HEK293 (cell line): ENCODE measurements around the gene INPP4B.

ENCODE experiments used
- CTCF ChIA-PET: fragments of 350-600 bp; formaldehyde crosslinking; extraction: SDS; loops from one replicate; lab custom pipeline; 2021; ENCODE audit warnings: antibody characterized with exemption; lab: Yijun Ruan, JAX
- POLR2A ChIA-PET: fragments of 300-600 bp; formaldehyde crosslinking; extraction: SDS; loops from one replicate; lab custom pipeline; 2020; ENCODE audit warnings: antibody characterized with exemption, inconsistent platforms; lab: Yijun Ruan, JAX
- H3K27ac ChIP-seq: fragments of 200-500 bp; sonication (Bioruptor generic); 2 replicates; pipeline ENCODE4 v1.5.1; 2014; ENCODE audit warnings: low read depth, low read length, control low read depth, inconsistent platforms; ENCODE audit errors: extremely low read depth
- H3K36me3 ChIP-seq, 2 experiments: fragments of 200-500 bp in 1 of 2; sonication (Bioruptor generic) in 1 of 2; 1 replicate in 1 of 2; 2 replicates in 1 of 2; pipeline ENCODE4 v1.5.1; 2014 to 2017; ENCODE audit warnings: inconsistent platforms in 2 of 2, low read length in 2 of 2; ENCODE audit not compliant: control insufficient read depth in 2 of 2, insufficient read depth in 1 of 2
- H3K4me1 ChIP-seq: fragments of 200-500 bp; sonication (Bioruptor generic); 2 replicates; pipeline ENCODE4 v1.5.1; 2014; ENCODE audit warnings: mild to moderate bottlenecking, low read length, inconsistent platforms; ENCODE audit not compliant: control insufficient read depth, insufficient read depth
- H3K4me3 ChIP-seq: 2 replicates; pipeline ENCODE4 v1.5.1; 2011; ENCODE audit warnings: low read depth, mild to moderate bottlenecking, control low read depth, low read length, moderate library complexity
- H3K9me3 ChIP-seq: fragments of 200-500 bp; sonication (Bioruptor generic); 2 replicates; pipeline ENCODE4 v1.5.1; 2014; ENCODE audit warnings: low read depth, low read length, inconsistent platforms; ENCODE audit not compliant: control insufficient read depth, insufficient read depth
- HIC1 ChIP-seq: fragments of 450-650 bp; formaldehyde crosslinking; IDR thresholded peaks from 2 replicates; pipeline ENCODE4 v1.5.1; 2016; ENCODE audit warnings: missing biosample characterization, missing genetic modification characterization
- SP7 ChIP-seq: fragments of 450-650 bp; formaldehyde crosslinking; IDR thresholded peaks from 2 replicates; pipeline ENCODE4 v1.5.1; 2016; ENCODE audit warnings: missing biosample characterization, missing genetic modification characterization
- TRIM28 ChIP-seq: IDR thresholded peaks from 2 replicates; pipeline ENCODE4 v1.6.1; 2011; ENCODE audit warnings: low read length, control low read depth, borderline replicate concordance
- YY2 ChIP-seq: fragments of 450-650 bp; formaldehyde crosslinking; IDR thresholded peaks from 2 replicates; pipeline ENCODE4 v1.5.1; 2016; ENCODE audit warnings: missing biosample characterization, missing genetic modification characterization
- ZBTB1 ChIP-seq: fragments of 450-650 bp; formaldehyde crosslinking; IDR thresholded peaks from 2 replicates; pipeline ENCODE4 v1.5.1; 2016; ENCODE audit warnings: missing biosample characterization, missing genetic modification characterization
- ZNF121 ChIP-seq: fragments of 450-650 bp; formaldehyde crosslinking; IDR thresholded peaks from 2 replicates; pipeline ENCODE4 v1.5.1; 2016; ENCODE audit warnings: missing biosample characterization, missing genetic modification characterization
- ZNF138 ChIP-seq: fragments of 450-650 bp; formaldehyde crosslinking; IDR thresholded peaks from 2 replicates; pipeline ENCODE4 v1.5.1; 2016; ENCODE audit warnings: missing biosample characterization, missing genetic modification characterization, borderline replicate concordance
- ZNF211 ChIP-seq: fragments of 450-650 bp; formaldehyde crosslinking; IDR thresholded peaks from 2 replicates; pipeline ENCODE4 v1.5.1; 2016; ENCODE audit warnings: low read depth, missing biosample characterization, missing genetic modification characterization
- ZNF221 ChIP-seq: fragments of 450-650 bp; formaldehyde crosslinking; IDR thresholded peaks from 2 replicates; pipeline ENCODE4 v1.5.1; 2017; ENCODE audit warnings: missing biosample characterization, missing genetic modification characterization, borderline replicate concordance
- ZNF266 ChIP-seq: fragments of 450-650 bp; formaldehyde crosslinking; IDR thresholded peaks from 2 replicates; pipeline ENCODE4 v1.5.1; 2016; ENCODE audit warnings: missing biosample characterization, missing genetic modification characterization, low read depth
- ZNF274 ChIP-seq, 2 experiments: fragments of 200-500 bp in 1 of 2; fragments of 450-650 bp in 1 of 2; sonication (Bioruptor generic) in 1 of 2; formaldehyde crosslinking in 1 of 2; IDR thresholded peaks; 2 replicates each; pipeline versions ENCODE4 v1.5.1 to v1.6.1; 2014 to 2016; ENCODE audit warnings: borderline replicate concordance in 1 of 2, inconsistent platforms in 1 of 2, low read length in 1 of 2, missing biosample characterization in 1 of 2, missing genetic modification characterization in 1 of 2
- ZNF394 ChIP-seq: fragments of 450-650 bp; formaldehyde crosslinking; IDR thresholded peaks from 2 replicates; pipeline ENCODE4 v1.5.1; 2016; ENCODE audit warnings: missing biosample characterization, missing genetic modification characterization, mild to moderate bottlenecking, moderate library complexity, borderline replicate concordance
- ZNF544 ChIP-seq: fragments of 450-650 bp; formaldehyde crosslinking; IDR thresholded peaks from 2 replicates; pipeline ENCODE4 v1.5.0; 2017; ENCODE audit warnings: missing biosample characterization, missing genetic modification characterization
- ZNF585B ChIP-seq: fragments of 450-650 bp; formaldehyde crosslinking; IDR thresholded peaks from 2 replicates; pipeline ENCODE4 v1.5.1; 2016; ENCODE audit warnings: missing biosample characterization, missing genetic modification characterization
- ZNF654 ChIP-seq: fragments of 450-650 bp; formaldehyde crosslinking; IDR thresholded peaks from 2 replicates; pipeline ENCODE4 v1.5.1; 2016; ENCODE audit warnings: low read depth, missing biosample characterization, missing genetic modification characterization
- ZNF664 ChIP-seq: fragments of 450-650 bp; formaldehyde crosslinking; IDR thresholded peaks from 2 replicates; pipeline ENCODE4 v1.5.1; 2016; ENCODE audit warnings: missing biosample characterization, missing genetic modification characterization
- ZNF776 ChIP-seq: fragments of 450-650 bp; formaldehyde crosslinking; IDR thresholded peaks from 2 replicates; pipeline ENCODE4 v1.5.0; 2017; ENCODE audit warnings: missing biosample characterization, missing genetic modification characterization, borderline replicate concordance
- ZNF777 ChIP-seq: fragments of 450-650 bp; formaldehyde crosslinking; IDR thresholded peaks from 2 replicates; pipeline ENCODE4 v1.5.1; 2017; ENCODE audit warnings: missing biosample characterization, missing genetic modification characterization, borderline replicate concordance
- ZNF785 ChIP-seq: fragments of 450-650 bp; formaldehyde crosslinking; IDR thresholded peaks from 2 replicates; pipeline ENCODE4 v1.5.1; 2016; ENCODE audit warnings: missing biosample characterization, missing genetic modification characterization
- ZNF843 ChIP-seq: fragments of 450-650 bp; formaldehyde crosslinking; IDR thresholded peaks from 2 replicates; pipeline ENCODE4 v1.5.1; 2016; ENCODE audit warnings: missing biosample characterization, missing genetic modification characterization
- ZXDB ChIP-seq: fragments of 450-650 bp; formaldehyde crosslinking; IDR thresholded peaks from 2 replicates; pipeline ENCODE4 v1.5.1; 2016; ENCODE audit warnings: missing biosample characterization, missing genetic modification characterization

The INPP4B gene

GRCh38 chr4:142725886-142726285 is 120.2 kb downstream of the INPP4B start:
- no peak overlapping the region for H3K4me3 ChIP-seq
- H3K27ac ChIP-seq: no peak overlapping the region
- H3K36me3 ChIP-seq: no peaks in the 10 kb centered on the region
- ChIA-PET CTCF (interaction anchor here (0.6 to 0.7 kb wide), 2 partner anchors 196 to 804 kb away, joined by 3 read pairs; no protein-coding TSS in a partner anchor), POLR2A (no interaction called here)
- no peaks in the 10 kb centered on the region for H3K9me3 ChIP-seq
- no peak for TF ChIP-seq ZNF585B (tag by site-specific recombination)
- TF ChIP-seq YY2 (tag by site-specific recombination): no peak
- H3K4me1 ChIP-seq: no peaks in the 10 kb centered on the region

- ChIA-PET CTCF (interaction anchor here (0.6 to 0.7 kb wide), 4 partner anchors 39 to 638 kb away, joined by 3 read pairs; no protein-coding TSS in a partner anchor), POLR2A (no interaction called here)
- no peaks in the 10 kb centered on the region for H3K9me3 ChIP-seq
- H3K4me1 ChIP-seq: no peaks in the 10 kb centered on the region
- no peak overlapping the region for H3K27ac ChIP-seq
- no peak overlapping the region for H3K4me3 ChIP-seq
- H3K36me3 ChIP-seq: no peaks in the 10 kb centered on the region
- TF ChIP-seq TRIM28 (no peak), ZNF544 (tag by site-specific recombination) (no peak), ZNF785 (tag by site-specific recombination) (no peak), ZNF274 (IDR thresholded peaks at IDR 0.05; ENCODE audit: low read length) (no peak), ZNF274 (tag by site-specific recombination; IDR thresholded peaks at IDR 0.05; ENCODE audit: borderline replicate concordance) (no peak), ZNF138 (tag by site-specific recombination) (no peak), ZNF843 (no peak), ZNF777 (tag by site-specific recombination) (no peak), ZNF394 (tag by site-specific recombination) (no peak), ZNF266 (tag by site-specific recombination) (no peak), ZBTB1 (tag by site-specific recombination) (no peak), HIC1 (tag by site-specific recombination) (no peak), SP7 (tag by site-specific recombination) (no peak), ZNF221 (no peak), ZXDB (no peak), ZNF211 (no peak), ZNF664 (tag by site-specific recombination) (no peak), ZNF776 (tag by site-specific recombination) (no peak)
These were observed 124.9 kb downstream of the INPP4B start for GRCh38 chr4:142721187-142721586.

DNA sequence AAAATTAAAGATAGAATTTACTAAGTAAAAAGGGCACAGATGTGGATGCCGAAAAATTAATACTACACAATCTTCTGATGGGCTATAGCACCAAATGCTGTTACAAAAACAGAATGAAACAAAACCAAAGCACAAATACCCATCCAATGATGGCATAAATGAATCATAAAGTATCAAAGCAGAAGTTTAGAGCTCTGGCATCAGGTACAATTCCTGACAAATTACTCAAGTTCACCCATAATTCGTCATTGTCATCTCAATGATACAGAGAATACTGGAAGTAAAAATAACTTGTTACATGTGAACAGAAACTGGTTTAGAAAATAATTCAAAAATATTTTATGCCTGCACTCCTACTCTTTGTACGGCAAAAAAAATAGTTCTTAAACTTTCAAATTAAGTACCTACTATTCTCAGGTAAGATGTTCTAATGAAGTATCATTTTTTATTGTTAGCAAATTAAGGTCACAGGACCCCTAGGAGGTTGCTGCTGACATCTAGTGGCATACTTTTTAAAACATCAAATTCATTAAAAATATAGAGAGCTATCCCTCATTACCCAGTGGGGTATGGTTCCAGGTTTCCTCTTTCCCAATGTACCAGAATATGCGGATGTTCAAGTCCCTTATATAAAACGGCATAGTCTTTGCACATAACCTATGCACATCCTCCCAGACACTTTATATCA is 126.1 kb downstream of the INPP4B start:
- CTCF ChIA-PET: interaction anchor here (0.6 to 1.0 kb wide), 7 partner anchors 9 to 1527 kb away, joined by 3 to 6 read pairs (median 4); no protein-coding TSS in a partner anchor
- H3K4me1 ChIP-seq: no peaks in the 10 kb centered on the region
- no peaks in the 10 kb centered on the region for H3K9me3 ChIP-seq
- no peak for TF ChIP-seq ZNF121 (tag by site-specific recombination)
- peak; percentile 52 for TF ChIP-seq ZNF654 (tag by site-specific recombination)
- H3K27ac ChIP-seq: no peak overlapping the region
- H3K4me3 ChIP-seq: no peak overlapping the region
- POLR2A ChIA-PET: no interaction called here
- H3K36me3 ChIP-seq: no peaks in the 10 kb centered on the region
